Peyer's patch (tissue), 4 donors: Measurements from ENCODE around the gene CHST15. TPM values are rescaled to one million over a fixed set of nuclear protein-coding genes. Genes with fewer than 3 reads are reported as not detected.

Experiments used
- DNase-seq, 3 donors: peaks; one replicate each; pipeline ENCODE4 v3.0.0-alpha.2; 2017 to 2019
- H3K27ac ChIP-seq, 4 donors: fragments of 200-600 bp; sonication (generic); one replicate each; pipeline ENCODE4 v1.5.1; 2016 to 2019
- H3K27me3 ChIP-seq, 2 donors: fragments of 200-600 bp; sonication (generic); one replicate each; pipeline ENCODE4 v1.5.1; 2019
- H3K36me3 ChIP-seq, 3 donors: fragments of 200-600 bp; sonication (generic); one replicate each; pipeline ENCODE4 v1.5.1; 2016 to 2019
- H3K4me1 ChIP-seq, 4 donors: fragments of 200-600 bp; sonication (generic); one replicate each; pipeline ENCODE4 v1.5.1; 2016 to 2019
- H3K4me3 ChIP-seq, 4 donors: fragments of 200-600 bp; sonication (generic); 1 replicate in 3 of 4; 2 replicates in 1 of 4; pipeline ENCODE4 v1.5.1; 2016 to 2019; ENCODE audit warnings: mild to moderate bottlenecking in 1 of 4
- H3K9me3 ChIP-seq, 4 donors: fragments of 200-600 bp; sonication (generic); one replicate each; pipeline ENCODE4 v1.5.1; 2016 to 2019; ENCODE audit warnings: mild to moderate bottlenecking in 1 of 4
- POLR2A ChIP-seq, 2 donors: fragments of 450-650 bp; IDR thresholded peaks; one replicate each; pipeline ENCODE4 v1.5.1; 2017; ENCODE audit warnings: antibody characterized with exemption in 2 of 2, mild to moderate bottlenecking in 2 of 2, moderate library complexity in 2 of 2
- total RNA-seq, 4 donors: library from RNA; depleted of rRNA; stranded (reverse); fragments of >200 nt; gene quantifications; one replicate each; pipeline ENCODE4 v1.1.0, GENCODE V29; 2016
- TF ChIP-seq, protein P1 (sequence below), 6 experiments: fragments of 450-650 bp in 4 of 6; fragments of 200-600 bp in 2 of 6; sonication (generic) in 1 of 6; IDR thresholded peaks; one replicate each; pipeline ENCODE4 v1.5.1; 2017 to 2019; ENCODE audit warnings: antibody characterized with exemption in 6 of 6, mild to moderate bottlenecking in 3 of 6, moderate library complexity in 1 of 6

CHST15 gene
- total RNA-seq, 4 donors from 2014 or later, result 3.9 to 55.3 (median 10.9) TPM

GRCh38 chr10:124025152-124025551, 68.2 kb downstream of the CHST15 start:
- H3K36me3 ChIP-seq, result peaks cover 0 to 8% (median 0%) of the 10 kb centered on the region in 3 donors
- H3K27me3 ChIP-seq, result no peaks in the 10 kb centered on the region
- H3K4me1 ChIP-seq, result no peaks in the 10 kb centered on the region
- no peak for DNase-seq
- TF ChIP-seq, protein P1, sequence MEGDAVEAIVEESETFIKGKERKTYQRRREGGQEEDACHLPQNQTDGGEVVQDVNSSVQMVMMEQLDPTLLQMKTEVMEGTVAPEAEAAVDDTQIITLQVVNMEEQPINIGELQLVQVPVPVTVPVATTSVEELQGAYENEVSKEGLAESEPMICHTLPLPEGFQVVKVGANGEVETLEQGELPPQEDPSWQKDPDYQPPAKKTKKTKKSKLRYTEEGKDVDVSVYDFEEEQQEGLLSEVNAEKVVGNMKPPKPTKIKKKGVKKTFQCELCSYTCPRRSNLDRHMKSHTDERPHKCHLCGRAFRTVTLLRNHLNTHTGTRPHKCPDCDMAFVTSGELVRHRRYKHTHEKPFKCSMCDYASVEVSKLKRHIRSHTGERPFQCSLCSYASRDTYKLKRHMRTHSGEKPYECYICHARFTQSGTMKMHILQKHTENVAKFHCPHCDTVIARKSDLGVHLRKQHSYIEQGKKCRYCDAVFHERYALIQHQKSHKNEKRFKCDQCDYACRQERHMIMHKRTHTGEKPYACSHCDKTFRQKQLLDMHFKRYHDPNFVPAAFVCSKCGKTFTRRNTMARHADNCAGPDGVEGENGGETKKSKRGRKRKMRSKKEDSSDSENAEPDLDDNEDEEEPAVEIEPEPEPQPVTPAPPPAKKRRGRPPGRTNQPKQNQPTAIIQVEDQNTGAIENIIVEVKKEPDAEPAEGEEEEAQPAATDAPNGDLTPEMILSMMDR (IDR thresholded peaks at IDR 0.05), result no peak
- no peak for TF ChIP-seq POLR2A (IDR thresholded peaks at IDR 0.05)
- H3K27ac ChIP-seq, result no peak overlapping the region
- H3K9me3 ChIP-seq, result no peaks in the 10 kb centered on the region
- no peak overlapping the region for H3K4me3 ChIP-seq

DNA sequence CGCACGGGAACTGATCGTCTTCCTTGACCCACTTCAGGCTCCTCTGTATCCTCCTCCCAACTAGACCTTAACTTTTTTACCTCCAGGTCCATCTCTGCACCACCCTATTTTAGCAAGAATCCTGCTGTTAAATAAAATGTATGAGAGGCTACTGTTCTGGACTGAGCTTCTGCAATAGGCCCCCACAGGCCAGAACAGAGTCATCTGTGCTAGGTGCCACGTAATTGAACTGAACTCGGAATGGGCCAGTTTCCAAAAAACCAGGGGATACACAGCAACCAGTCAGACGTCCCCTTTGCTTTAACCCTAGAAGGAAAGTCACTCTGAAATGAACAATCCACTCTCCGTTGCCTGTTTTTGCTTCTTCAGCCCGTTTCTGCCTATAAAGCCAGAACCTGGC, 71.3 kb downstream of the CHST15 start:
- Histone ChIP-seq H3K27me3 (no peaks in the 10 kb centered on the region), H3K9me3 (no peaks in the 10 kb centered on the region), H3K27ac (no peak overlapping the region), H3K36me3 (peaks cover 0 to 13% (median 0%) of the 10 kb centered on the region in 3 donors), H3K4me1 (no peaks in the 10 kb centered on the region), H3K4me3 (no peak overlapping the region)
- TF ChIP-seq POLR2A (IDR thresholded peaks at IDR 0.05), result no peak
- TF ChIP-seq, protein P1 (IDR thresholded peaks at IDR 0.05), result no peak
- no peak for DNase-seq

DNA sequence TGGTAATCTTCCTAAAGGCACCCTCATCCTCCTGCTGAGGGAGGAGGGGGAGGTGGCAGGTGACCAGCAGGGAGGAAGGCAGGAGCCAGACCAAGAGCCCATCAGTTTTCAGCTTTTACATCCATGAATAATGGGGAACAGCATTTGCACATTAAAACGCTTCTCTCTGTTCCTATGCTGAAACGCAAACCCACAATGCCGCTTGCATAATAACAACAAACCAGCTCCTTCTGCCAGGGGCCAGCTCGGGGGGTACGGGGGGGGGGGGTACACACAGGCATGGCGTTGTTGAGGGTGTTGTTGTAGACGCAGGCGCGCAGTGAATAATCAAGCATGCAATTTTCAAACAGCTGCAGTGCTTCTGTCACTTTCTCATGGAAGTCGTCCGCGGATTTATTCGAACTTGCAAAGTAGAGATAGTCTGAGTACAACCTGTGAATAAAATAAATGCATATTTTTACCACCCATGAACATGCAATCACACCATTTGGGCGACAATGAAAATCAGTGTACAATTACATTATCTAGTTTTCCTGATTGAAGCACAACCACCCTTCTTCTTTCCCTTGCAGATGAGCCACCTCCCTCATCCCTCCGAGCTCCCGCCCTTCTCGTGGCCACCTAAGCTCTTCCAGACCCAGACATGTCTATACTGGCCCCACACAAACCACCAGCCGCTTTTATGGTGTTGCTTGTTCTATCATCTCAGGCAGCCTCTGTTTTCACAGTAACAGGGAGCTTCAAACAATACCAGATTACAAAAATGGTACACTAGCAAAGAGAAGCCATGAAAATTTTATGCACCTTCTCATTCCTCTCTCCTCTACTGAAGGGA, 72.2 kb downstream of the CHST15 start:
- Histone ChIP-seq H3K4me3 (no peak overlapping the region), H3K36me3 (peaks cover 0 to 13% (median 0%) of the 10 kb centered on the region in 3 donors)
- TF ChIP-seq POLR2A (IDR thresholded peaks at IDR 0.05), result no peak
- TF ChIP-seq, protein P1 (IDR thresholded peaks at IDR 0.05), result no peak

GRCh38 chr10:124019886-124020797, 73.3 kb downstream of the CHST15 start:
- Histone ChIP-seq H3K27ac (no peak overlapping the region), H3K36me3 (peaks cover 0 to 13% (median 0%) of the 10 kb centered on the region in 3 donors), H3K27me3 (no peaks in the 10 kb centered on the region), H3K4me3 (no peak overlapping the region), H3K9me3 (no peaks in the 10 kb centered on the region), H3K4me1 (no peaks in the 10 kb centered on the region)
- TF ChIP-seq POLR2A (IDR thresholded peaks at IDR 0.05), result no peak
- TF ChIP-seq, protein P1 (IDR thresholded peaks at IDR 0.05), result no peak
- DNase-seq, result no peak

More for the DNA sequence above, 72.2 kb downstream of the CHST15 start:
- H3K9me3 ChIP-seq, result no peaks in the 10 kb centered on the region
- H3K4me1 ChIP-seq, result no peaks in the 10 kb centered on the region
- no peak overlapping the region for H3K27ac ChIP-seq
- H3K27me3 ChIP-seq, result no peaks in the 10 kb centered on the region
- no peak for DNase-seq

GRCh38 chr10:124018886-124019525, 74.4 kb downstream of the CHST15 start:
- no peak for TF ChIP-seq POLR2A (IDR thresholded peaks at IDR 0.05)
- no peak for DNase-seq
- Histone ChIP-seq H3K36me3 (peaks cover 0 to 13% (median 0%) of the 10 kb centered on the region in 3 donors), H3K27ac (no peak overlapping the region), H3K27me3 (no peaks in the 10 kb centered on the region), H3K4me3 (no peak overlapping the region), H3K9me3 (no peaks in the 10 kb centered on the region), H3K4me1 (no peaks in the 10 kb centered on the region)
